Activated CD4-positive, alpha-beta T cell treated with anti-CD3 and anti-CD28 coated beads for 1 hour (primary cell): ENCODE measurements around the gene LASP1.
"Not testable (repeated sequence)": the region's sequence is repeated elsewhere in the genome, so short reads cannot be mapped to it uniquely, and the experiment has no call there.

Experiments used
- DNase-seq: peaks from one replicate; pipeline ENCODE4 v3.0.0-alpha.2; 2020

The LASP1 gene

GRCh38 chr17:38869526-38870258 is at the start of gene LASP1:
TSS of gene LASP1 (plus strand) at chr17:38870058. CDS start at chr17:38870190, 132 bp downstream.
- peak; percentile 82 for DNase-seq

GRCh38 chr17:38824899-38825761 is 44.7 kb upstream of the LASP1 start, which contains the start of gene CWC25:
TSS of gene CWC25 (minus strand) at chr17:38825321. CDS start at chr17:38825183, 138 bp downstream.
- peak; percentile 97 for DNase-seq

GRCh38 chr17:38825762-38826247 is 44.1 kb upstream of the LASP1 start:
- DNase-seq = no peak

- no peak for DNase-seq
Observed at GRCh38 chr17:38844261-38844757, 25.5 kb upstream of the LASP1 start.

GRCh38 chr17:38848557-38848891 is 21.3 kb upstream of the LASP1 start:
- no peak for DNase-seq

- DNase-seq = no peak
Observed at GRCh38 chr17:38848939-38849605, 20.8 kb upstream of the LASP1 start.

- DNase-seq = no peak
Observed at GRCh38 chr17:38850374-38850773, 19.5 kb upstream of the LASP1 start.

- DNase-seq = no peak
Observed at GRCh38 chr17:38851434-38851833, 18.4 kb upstream of the LASP1 start.

GRCh38 chr17:38852771-38853291 is 17.0 kb upstream of the LASP1 start:
- DNase-seq = no peak

GRCh38 chr17:38853292-38854219 is 16.3 kb upstream of the LASP1 start, which contains the start of gene RPL23:
TSS of gene RPL23 (minus strand) at chr17:38853721. CDS start at chr17:38853710, 11 bp downstream.
- peak; percentile 82 for DNase-seq

GRCh38 chr17:38855101-38855714 is 14.7 kb upstream of the LASP1 start:
- DNase-seq = not testable (repeated sequence)

GRCh38 chr17:38857271-38857670 is 12.6 kb upstream of the LASP1 start:
- DNase-seq = no peak

GRCh38 chr17:38861399-38861843 is 8.4 kb upstream of the LASP1 start:
- no peak for DNase-seq

GRCh38 chr17:38864636-38865398 is 5.0 kb upstream of the LASP1 start:
- DNase-seq = no peak

GRCh38 chr17:38867179-38867967 is 2.5 kb upstream of the LASP1 start:
- peak; percentile 53 for DNase-seq

GRCh38 chr17:38867968-38868816 is 1.7 kb upstream of the LASP1 start:
- DNase-seq = no peak

GRCh38 chr17:38868817-38869525 is 887 bp upstream of the LASP1 start:
- DNase-seq = peak; percentile 83
